IPS-11a (cell line): ENCODE data around the gene TRIM66.
A peak's percentile ranks its signal among the peaks of the same experiment; 100 is the strongest.

Experiments
- H3K4me3 ChIP-seq: one replicate; pipeline ENCODE4 v1.5.1; 2013; ENCODE audit warnings: low read depth, low read length, control low read depth

The TRIM66 gene

GRCh38 chr11:8682303-8683114, at the start of gene TRIM66, which contains the start of gene RPL27A:
Gene TRIM66, minus strand, starts transcription at chr11:8682665. Its CDS starts 10,391 bp downstream, at chr11:8672274.
Gene RPL27A, plus strand, starts transcription at chr11:8682792. Its CDS starts 22 bp downstream, at chr11:8682814.
- H3K4me3 ChIP-seq = peak within 1 kb of the TSS; percentile 99

- H3K4me3 ChIP-seq = no peak overlapping the region
These were observed 49.3 kb upstream of the TRIM66 start for GRCh38 chr11:8731647-8732323.

GRCh38 chr11:8730697-8731020, 48.2 kb upstream of the TRIM66 start:
- no peak overlapping the region for H3K4me3 ChIP-seq

GRCh38 chr11:8729837-8730696, 47.6 kb upstream of the TRIM66 start:
- no peak overlapping the region for H3K4me3 ChIP-seq

GRCh38 chr11:8729067-8729466, 46.6 kb upstream of the TRIM66 start:
- no peak overlapping the region for H3K4me3 ChIP-seq

GRCh38 chr11:8728563-8728962, 46.1 kb upstream of the TRIM66 start:
- H3K4me3 ChIP-seq = no peak overlapping the region

- no peak overlapping the region for H3K4me3 ChIP-seq
These were observed 43.9 kb upstream of the TRIM66 start for GRCh38 chr11:8726395-8726794.

GRCh38 chr11:8724682-8725081, 42.2 kb upstream of the TRIM66 start:
- no peak overlapping the region for H3K4me3 ChIP-seq

- no peak overlapping the region for H3K4me3 ChIP-seq
These were observed 41.2 kb upstream of the TRIM66 start for GRCh38 chr11:8723711-8724110.

- H3K4me3 ChIP-seq = no peak overlapping the region
These were observed 40.3 kb upstream of the TRIM66 start for GRCh38 chr11:8722809-8723208.

GRCh38 chr11:8721609-8722500, 39.4 kb upstream of the TRIM66 start:
- H3K4me3 ChIP-seq = no peak overlapping the region

- no peak overlapping the region for H3K4me3 ChIP-seq
These were observed 38.6 kb upstream of the TRIM66 start for GRCh38 chr11:8720868-8721608.

- no peak overlapping the region for H3K4me3 ChIP-seq
These were observed 37.9 kb upstream of the TRIM66 start for GRCh38 chr11:8720352-8720751.

- no peak overlapping the region for H3K4me3 ChIP-seq
These were observed 37.3 kb upstream of the TRIM66 start for GRCh38 chr11:8719721-8720120.

- no peak overlapping the region for H3K4me3 ChIP-seq
These were observed 36.8 kb upstream of the TRIM66 start for GRCh38 chr11:8719211-8719649.

- no peak overlapping the region for H3K4me3 ChIP-seq
These were observed 35.6 kb upstream of the TRIM66 start for GRCh38 chr11:8717876-8718753.

- H3K4me3 ChIP-seq = no peak overlapping the region
These were observed 35.0 kb upstream of the TRIM66 start for GRCh38 chr11:8717544-8717875.

GRCh38 chr11:8715501-8715900, 33.0 kb upstream of the TRIM66 start:
- H3K4me3 ChIP-seq = no peak overlapping the region
